Stimulated activated CD4-positive, alpha-beta T cell treated with anti-CD3 and anti-CD28 coated beads, Interleukin-15, amount 100 ng/mL, for 24 hours (primary cell): ENCODE data around the gene CEACAM5.
"Not testable (repeated sequence)": the region's sequence is repeated elsewhere in the genome, so short reads cannot be mapped to it uniquely, and the experiment has no call there.

Experiments
- DNase-seq: peaks from one replicate; pipeline ENCODE4 v3.0.0-alpha.2; 2020

The CEACAM5 gene

DNA sequence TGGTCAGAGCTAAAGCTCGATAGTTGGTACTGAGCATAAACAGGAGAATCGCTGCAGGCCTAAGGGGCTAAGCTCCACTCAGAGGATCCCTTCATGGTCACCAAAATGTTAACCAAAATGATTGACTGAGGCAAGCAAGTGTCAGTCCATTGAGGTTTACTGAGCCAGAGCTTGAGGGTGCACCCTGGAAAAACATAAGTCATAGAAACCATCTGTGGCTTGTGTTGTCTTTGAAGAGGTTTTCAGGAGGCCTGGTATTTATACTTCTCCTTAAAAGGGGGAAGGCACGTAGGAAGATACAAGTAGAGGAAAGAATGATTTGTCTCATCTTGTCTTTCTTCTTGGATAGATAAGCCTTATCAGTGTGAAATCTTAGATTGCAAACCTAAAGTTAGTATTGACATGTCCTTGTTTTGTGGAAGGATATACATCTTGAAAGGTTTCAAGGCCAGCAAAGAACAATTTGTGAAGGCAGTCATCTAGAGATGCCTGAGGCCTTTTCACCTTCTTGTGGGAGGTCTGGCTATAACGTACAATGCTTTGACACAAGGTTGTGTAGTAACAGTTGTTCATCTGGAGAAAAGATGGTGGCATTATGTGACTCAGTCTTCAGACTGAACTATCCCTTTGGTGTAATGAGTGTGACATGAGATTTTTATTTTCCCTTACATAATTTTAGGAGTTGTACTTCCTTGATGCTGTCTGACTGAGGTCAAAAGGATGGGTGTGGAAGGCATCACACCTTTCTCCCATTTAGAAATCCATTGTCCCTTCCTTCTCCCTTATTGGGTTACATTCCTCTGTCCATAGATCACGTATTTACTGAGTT lies 32.2 kb downstream of the CEACAM5 start:
- peak; percentile 26 for DNase-seq

GRCh38 chr19:41741244-41741554 lies 32.8 kb downstream of the CEACAM5 start:
- DNase-seq, result no peak

DNA sequence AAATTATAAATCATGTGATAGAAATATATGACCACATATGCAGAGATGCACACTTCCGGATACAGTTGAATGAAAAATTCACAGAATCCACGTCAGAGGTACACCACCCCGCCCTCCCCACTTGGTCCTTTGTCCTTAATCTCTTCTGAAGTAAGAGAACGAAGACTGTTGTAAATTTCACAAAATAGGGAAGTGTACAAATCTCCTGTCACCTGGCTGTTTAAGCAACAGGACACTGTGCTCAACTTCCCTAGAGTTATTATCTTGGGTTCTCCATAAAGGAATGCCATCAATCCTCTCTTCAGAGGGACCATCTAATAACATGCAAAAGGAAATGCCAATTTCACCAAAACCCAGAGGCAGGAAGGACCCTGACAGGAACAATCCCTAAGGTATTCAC lies 36.4 kb downstream of the CEACAM5 start:
- DNase-seq, result no peak

DNA sequence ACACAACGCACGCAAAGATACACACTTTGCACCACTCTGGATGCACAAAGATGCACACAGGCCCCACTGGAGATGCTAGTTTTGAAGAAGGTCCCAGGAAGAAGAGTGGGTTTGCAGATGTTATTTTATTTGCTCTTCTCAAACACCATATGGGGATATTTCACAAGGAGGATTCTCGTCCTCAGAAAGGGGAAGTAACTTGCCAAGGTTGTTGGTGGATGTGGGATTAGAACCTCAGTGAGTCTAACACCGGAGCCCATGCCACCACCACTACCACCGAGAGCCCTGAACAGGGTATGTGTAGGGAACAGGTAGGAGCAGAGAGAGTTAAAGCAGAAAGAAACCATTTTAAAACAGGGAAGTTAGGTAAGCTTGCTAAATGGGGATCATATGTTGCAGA lies 37.3 kb downstream of the CEACAM5 start:
- DNase-seq, result no peak

- DNase-seq, result peak; percentile 67
These were observed 38.3 kb downstream of the CEACAM5 start for GRCh38 chr19:41746593-41747227.

DNA sequence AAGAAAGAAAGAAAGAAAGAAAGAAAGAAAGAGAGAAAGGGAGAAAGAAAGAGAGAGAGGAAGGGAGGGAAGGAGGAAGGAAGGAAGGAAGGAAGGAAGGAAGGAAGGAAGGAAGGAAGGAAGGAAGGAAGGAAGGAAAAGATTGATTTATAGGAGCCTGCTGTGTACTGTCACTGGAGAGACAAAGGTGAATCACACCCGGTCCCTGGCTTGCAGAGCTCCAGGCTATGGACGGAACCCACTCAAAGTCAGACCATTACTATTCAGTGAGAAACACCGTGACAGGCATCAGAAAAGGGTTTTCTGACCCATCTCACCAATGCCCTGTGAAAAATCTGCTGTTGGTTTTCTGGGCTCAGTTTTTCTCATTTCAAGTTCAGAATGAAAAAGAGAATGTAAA lies 39.6 kb downstream of the CEACAM5 start:
- DNase-seq, result no peak

DNA sequence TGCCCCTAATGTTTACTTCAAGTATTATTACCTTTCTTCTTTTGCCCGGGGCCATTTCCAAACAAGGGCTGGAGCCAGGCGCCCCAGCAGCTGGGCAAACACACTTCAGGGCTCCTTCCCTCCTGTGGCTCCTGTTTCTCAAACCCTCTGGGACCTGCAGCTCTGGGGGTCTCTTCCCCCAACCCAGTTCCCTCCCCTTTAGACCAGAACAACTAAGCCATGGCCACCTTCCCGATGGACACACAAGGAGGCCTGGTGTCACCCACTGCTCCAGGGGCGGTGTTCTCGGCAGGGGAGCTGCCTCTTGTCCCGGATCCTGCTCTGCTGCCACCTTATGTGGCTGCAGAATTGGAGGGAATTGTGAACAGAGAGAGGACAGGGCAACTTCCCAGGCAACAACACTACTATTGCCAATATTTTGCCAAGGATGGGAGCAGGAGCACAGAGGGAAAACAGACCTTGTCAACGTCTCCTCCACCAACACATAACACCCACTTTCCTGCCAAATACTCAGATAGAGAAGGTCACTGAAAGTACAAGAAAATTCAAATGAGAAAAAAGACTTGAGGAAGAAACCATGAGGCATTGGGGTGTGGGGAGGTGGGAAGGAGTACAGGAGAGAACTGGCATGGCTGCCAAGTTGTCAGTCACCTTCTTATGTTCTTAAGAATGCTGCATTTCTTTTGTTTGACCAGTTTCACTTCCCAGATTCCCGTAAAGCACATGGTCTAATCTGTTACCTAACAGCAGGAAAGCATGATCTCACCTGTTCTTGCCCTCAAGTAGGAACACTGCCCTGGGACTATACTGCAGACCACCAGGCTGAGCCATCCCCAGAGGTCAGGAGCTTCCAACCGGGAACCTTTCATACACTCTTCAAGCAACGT lies 42.1 kb downstream of the CEACAM5 start:
- not testable (repeated sequence) for DNase-seq

DNA sequence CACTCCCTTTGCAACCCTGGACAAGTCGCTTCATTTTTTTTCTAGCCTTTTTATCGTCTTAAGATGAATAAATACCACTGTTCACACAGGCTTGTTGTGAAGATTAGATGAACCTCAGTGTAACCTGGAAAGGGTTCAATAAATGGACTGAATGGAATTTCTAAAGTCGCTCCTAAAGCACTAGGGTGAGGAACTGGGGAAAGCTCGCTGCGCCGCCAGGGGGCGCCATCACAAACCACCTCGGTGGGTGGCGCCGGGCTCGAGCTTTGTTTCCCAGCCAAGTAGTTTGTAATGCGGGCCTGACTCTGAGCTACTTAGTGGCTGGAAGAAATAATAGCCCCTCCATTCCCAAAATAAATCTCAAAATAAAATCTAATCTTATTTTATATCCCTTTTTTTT lies 44.7 kb downstream of the CEACAM5 start:
- peak; percentile 86 for DNase-seq

- DNase-seq, result peak; percentile 82
These were observed 45.6 kb downstream of the CEACAM5 start for GRCh38 chr19:41753936-41754529.

GRCh38 chr19:41755328-41755913 lies 47.0 kb downstream of the CEACAM5 start, which contains the start of gene CEACAM6:
Gene CEACAM6 (plus strand): TSS chr19:41755530. CDS start chr19:41755639, 109 bp downstream.
- no peak for DNase-seq

- DNase-seq, result no peak
These were observed 50.4 kb downstream of the CEACAM5 start for GRCh38 chr19:41758846-41759245.

DNA sequence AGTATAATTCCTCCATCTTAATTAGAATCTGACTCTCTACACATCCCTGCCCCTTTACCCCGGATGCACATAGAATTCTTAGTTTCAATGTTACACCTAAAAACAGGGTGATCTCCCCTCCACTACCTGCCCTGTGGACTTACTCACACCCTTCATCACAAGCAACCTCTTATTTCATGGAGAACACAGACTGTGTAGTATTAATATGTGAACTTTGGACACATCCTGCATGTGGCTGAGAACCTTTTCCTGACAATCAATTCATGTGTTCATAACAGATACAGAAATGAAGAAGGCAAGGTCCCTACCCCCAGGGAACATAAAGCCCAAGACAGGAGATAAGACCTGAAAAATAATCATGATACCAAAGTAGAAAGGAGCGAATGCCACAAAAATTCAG lies 58.7 kb downstream of the CEACAM5 start:
- DNase-seq, result no peak

DNA sequence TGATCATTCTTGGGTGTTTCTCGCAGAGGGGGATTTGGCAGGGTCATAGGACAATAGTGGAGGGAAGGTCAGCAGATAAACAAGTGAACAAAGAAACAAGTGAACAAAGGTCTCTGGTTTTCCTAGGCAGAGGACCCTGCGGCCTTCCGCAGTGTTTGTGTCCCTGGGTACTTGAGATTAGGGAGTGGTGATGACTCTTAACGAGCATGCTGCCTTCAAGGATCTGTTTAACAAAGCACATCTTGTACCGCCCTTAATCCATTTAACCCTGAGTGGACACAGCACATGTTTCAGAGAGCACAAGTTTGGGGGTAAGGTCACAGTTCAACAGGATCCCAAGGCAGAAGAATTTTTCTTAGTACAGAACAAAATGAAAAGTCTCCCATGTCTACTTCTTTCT lies 59.7 kb downstream of the CEACAM5 start:
- DNase-seq, result not testable (repeated sequence)

GRCh38 chr19:41769608-41770007 lies 61.2 kb downstream of the CEACAM5 start:
- no peak for DNase-seq

GRCh38 chr19:41771410-41771809 lies 63.0 kb downstream of the CEACAM5 start:
- DNase-seq, result no peak

DNA sequence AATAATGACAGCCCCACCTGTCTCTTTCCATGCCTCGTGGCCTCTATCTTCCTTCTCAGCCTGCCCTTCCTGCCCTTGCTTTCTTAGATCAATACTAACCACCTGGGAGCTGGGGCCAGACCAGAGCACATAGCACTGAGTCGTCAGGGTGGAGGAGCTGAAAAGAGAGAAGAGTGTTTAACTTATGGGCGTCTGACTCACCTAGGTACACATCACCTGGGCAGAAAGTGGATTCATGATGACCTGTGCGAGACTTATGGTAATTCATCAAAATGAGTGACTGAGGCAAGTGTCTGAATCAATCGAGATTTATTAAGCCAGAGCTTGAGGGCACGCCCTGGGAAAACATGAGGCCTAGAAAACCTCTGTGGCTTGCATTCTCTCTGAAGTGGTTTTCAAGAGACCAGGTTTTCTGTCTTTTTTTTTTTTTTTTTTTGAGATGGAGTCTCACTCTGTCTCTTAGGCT lies 66.1 kb downstream of the CEACAM5 start:
- DNase-seq, result peak; percentile 66

DNA sequence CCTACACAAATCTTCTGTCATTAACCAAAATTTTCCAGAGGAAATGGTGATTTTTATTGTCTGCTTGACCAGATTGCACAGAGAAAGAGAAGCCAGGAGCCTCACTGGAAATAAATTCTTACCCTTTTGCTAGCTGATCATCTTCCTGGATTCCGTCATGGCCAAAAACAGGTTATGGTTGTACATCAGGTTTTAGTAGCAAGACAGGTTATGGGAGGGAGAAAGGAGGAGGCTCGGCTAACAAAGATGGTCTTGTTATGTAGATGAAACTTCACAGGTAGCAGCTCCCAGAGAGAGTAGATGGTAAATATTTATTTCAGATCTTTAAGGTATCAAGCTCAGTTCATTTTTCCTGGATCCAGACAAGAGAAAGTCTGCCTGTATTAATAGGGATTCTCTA lies 68.3 kb downstream of the CEACAM5 start:
- no peak for DNase-seq
